ENCODE measurements around the gene NRXN2.
"Not testable (repeated sequence)": the region's sequence is repeated elsewhere in the genome, so short reads cannot be mapped to it uniquely, and the experiment has no call there.

The NRXN2 gene

GRCh38 chr11:64721359-64721699 lies 1.7 kb downstream of the NRXN2 start:
- DNase-seq (ENCODE audit: low read depth), result no peak

- no peak for DNase-seq (ENCODE audit: low read depth)
Measured at GRCh38 chr11:64720640-64721358, 2.2 kb downstream of the NRXN2 start.

GRCh38 chr11:64720167-64720566 lies 2.8 kb downstream of the NRXN2 start:
- no peak for DNase-seq (ENCODE audit: low read depth)

GRCh38 chr11:64719406-64719805 lies 3.6 kb downstream of the NRXN2 start:
- DNase-seq (ENCODE audit: low read depth), result no peak

- DNase-seq (ENCODE audit: low read depth), result no peak
Measured at GRCh38 chr11:64718780-64719124, 4.2 kb downstream of the NRXN2 start.

- DNase-seq (ENCODE audit: low read depth), result no peak
Measured at GRCh38 chr11:64718084-64718779, 4.8 kb downstream of the NRXN2 start.

GRCh38 chr11:64717268-64717578 lies 5.8 kb downstream of the NRXN2 start:
- no peak for DNase-seq (ENCODE audit: low read depth)

- DNase-seq (ENCODE audit: low read depth), result no peak
Measured at GRCh38 chr11:64716473-64717267, 6.3 kb downstream of the NRXN2 start.

- DNase-seq (ENCODE audit: low read depth), result no peak
Measured at GRCh38 chr11:64715756-64716472, 7.1 kb downstream of the NRXN2 start.

- no peak for DNase-seq (ENCODE audit: low read depth)
Measured at GRCh38 chr11:64715110-64715509, 7.9 kb downstream of the NRXN2 start.

- no peak for DNase-seq (ENCODE audit: low read depth)
Measured at GRCh38 chr11:64714666-64715065, 8.3 kb downstream of the NRXN2 start.

GRCh38 chr11:64713781-64714363 lies 9.1 kb downstream of the NRXN2 start:
- no peak for DNase-seq (ENCODE audit: low read depth)

- no peak for DNase-seq (ENCODE audit: low read depth)
Measured at GRCh38 chr11:64713016-64713707, 9.8 kb downstream of the NRXN2 start.

GRCh38 chr11:64712430-64713015 lies 10.5 kb downstream of the NRXN2 start:
- DNase-seq (ENCODE audit: low read depth), result no peak

GRCh38 chr11:64711956-64712362 lies 11.0 kb downstream of the NRXN2 start:
- DNase-seq (ENCODE audit: low read depth), result no peak

GRCh38 chr11:64711138-64711955 lies 11.7 kb downstream of the NRXN2 start:
- DNase-seq (ENCODE audit: low read depth), result no peak

- no peak for DNase-seq (ENCODE audit: low read depth)
Measured at GRCh38 chr11:64710418-64711137, 12.4 kb downstream of the NRXN2 start.

- no peak for DNase-seq (ENCODE audit: low read depth)
Measured at GRCh38 chr11:64705501-64705900, 17.5 kb downstream of the NRXN2 start.

GRCh38 chr11:64703048-64703447 lies 19.9 kb downstream of the NRXN2 start:
- DNase-seq (ENCODE audit: low read depth), result no peak

GRCh38 chr11:64701956-64702355 lies 21.0 kb downstream of the NRXN2 start:
- DNase-seq (ENCODE audit: low read depth), result not testable (repeated sequence)
